Astrocyte (in vitro differentiated cells and primary cell): Measurements from ENCODE around the gene DCC. TPM values are rescaled to one million over a fixed set of nuclear protein-coding genes. Genes with fewer than 3 reads are reported as not detected.

Source experiments
- DNase-seq: peaks from one replicate; pipeline ENCODE4 v3.0.0-alpha.2; 2010; ENCODE audit warnings: low read depth
- FAIRE-seq: peaks from 2 replicates; lab custom pipeline; 2011; peaks lifted over from hg19 to GRCh38; lab: Jason Lieb, UNC
- H2AFZ ChIP-seq: 2 replicates; pipeline ENCODE4 v1.6.0; 2012; ENCODE audit warnings: low read depth, low read length, inconsistent platforms
- H3K27ac ChIP-seq: 2 replicates; pipeline ENCODE4 v1.5.1; 2011; ENCODE audit warnings: low read depth, low read length, inconsistent platforms
- H3K27me3 ChIP-seq: 2 replicates; pipeline ENCODE4 v1.6.0; 2011; ENCODE audit warnings: low read length, inconsistent platforms; ENCODE audit not compliant: insufficient read depth
- H3K36me3 ChIP-seq: 2 replicates; pipeline ENCODE4 v1.5.1; 2011; ENCODE audit warnings: low read length, inconsistent platforms; ENCODE audit not compliant: insufficient read depth
- H3K4me1 ChIP-seq: 2 replicates; pipeline ENCODE4 v1.5.1; 2011; ENCODE audit warnings: low read length, inconsistent platforms; ENCODE audit not compliant: insufficient read depth
- H3K4me2 ChIP-seq: 2 replicates; pipeline ENCODE4 v1.6.0; 2012; ENCODE audit warnings: low read length, inconsistent platforms
- H3K4me3 ChIP-seq: 2 replicates; pipeline ENCODE4 v1.5.1; 2011; ENCODE audit warnings: low read depth, mild to moderate bottlenecking, low read length, inconsistent platforms; ENCODE audit not compliant: insufficient read depth
- H3K79me2 ChIP-seq: 2 replicates; pipeline ENCODE4 v1.6.0; 2012; ENCODE audit warnings: mild to moderate bottlenecking, low read length, inconsistent platforms; ENCODE audit not compliant: insufficient read depth
- H3K9ac ChIP-seq: 2 replicates; pipeline ENCODE4 v1.6.0; 2012; ENCODE audit warnings: mild to moderate bottlenecking, low read length, inconsistent platforms
- H3K9me3 ChIP-seq: 2 replicates; pipeline ENCODE4 v1.5.1; 2012; ENCODE audit warnings: low read depth, mild to moderate bottlenecking, low read length, inconsistent platforms; ENCODE audit not compliant: insufficient read depth
- H4K20me1 ChIP-seq: 2 replicates; pipeline ENCODE4 v1.6.0; 2012; ENCODE audit warnings: low read length, inconsistent platforms; ENCODE audit not compliant: insufficient read depth
- H3K27ac Mint-ChIP-seq: one replicate; pipeline ENCODE4 v1.8.0; 2021; ENCODE audit warnings: mild to moderate bottlenecking, mixed read lengths; ENCODE audit not compliant: unreplicated experiment
- H3K27me3 Mint-ChIP-seq: one replicate; pipeline ENCODE4 v1.8.0; 2021; ENCODE audit warnings: low read depth, mixed read lengths; ENCODE audit not compliant: unreplicated experiment
- H3K36me3 Mint-ChIP-seq: one replicate; pipeline ENCODE4 v1.8.0; 2021; ENCODE audit warnings: low read depth, mixed read lengths; ENCODE audit not compliant: unreplicated experiment
- H3K4me1 Mint-ChIP-seq: one replicate; pipeline ENCODE4 v1.8.0; 2021; ENCODE audit warnings: low read depth, mixed read lengths; ENCODE audit not compliant: unreplicated experiment
- H3K4me3 Mint-ChIP-seq: one replicate; pipeline ENCODE4 v1.8.0; 2021; ENCODE audit warnings: mild to moderate bottlenecking, moderate library complexity, mixed read lengths; ENCODE audit not compliant: unreplicated experiment
- H3K9me3 Mint-ChIP-seq: one replicate; pipeline ENCODE4 v1.8.0; 2021; ENCODE audit warnings: mild to moderate bottlenecking, mixed read lengths; ENCODE audit not compliant: unreplicated experiment
- EZH2 ChIP-seq: IDR thresholded peaks from 2 replicates; pipeline ENCODE4 v1.6.1; 2012; ENCODE audit warnings: mild to moderate bottlenecking, low read length, inconsistent platforms; ENCODE audit not compliant: insufficient read depth
- total RNA-seq: library from RNA; stranded (reverse); gene quantifications from 2 replicates; pipeline ENCODE4 v1.2.1, GENCODE V29; 2021
- TF ChIP-seq, protein P1 (sequence below): IDR thresholded peaks from 2 replicates; pipeline ENCODE4 v1.5.1; 2011; ENCODE audit warnings: low read depth, mild to moderate bottlenecking, inconsistent platforms, low read length, moderate library complexity; ENCODE audit not compliant: insufficient read depth

DCC gene
- total RNA-seq, 1 donor from 2014 or later: 2.6 TPM

DNA sequence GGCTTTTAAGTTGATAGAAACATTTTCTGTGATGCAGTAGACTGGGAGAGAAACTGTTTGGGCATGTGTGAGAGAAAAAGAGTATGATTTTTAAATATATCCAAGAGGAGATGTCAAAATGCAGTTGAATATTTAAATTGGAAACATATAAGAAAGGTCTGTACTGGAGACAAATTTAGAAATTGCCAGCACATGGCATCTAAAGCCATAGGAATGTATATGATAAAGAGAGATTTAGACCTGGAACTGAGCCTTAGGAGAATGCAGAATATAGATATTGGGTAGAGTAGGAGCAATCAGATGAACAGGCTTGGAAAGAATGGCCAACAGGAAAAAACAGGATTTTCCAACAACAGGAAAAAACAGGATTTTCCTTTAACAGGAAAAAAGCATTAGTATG is 1203.7 kb downstream of the DCC start:
- no peak for FAIRE-seq

DNA sequence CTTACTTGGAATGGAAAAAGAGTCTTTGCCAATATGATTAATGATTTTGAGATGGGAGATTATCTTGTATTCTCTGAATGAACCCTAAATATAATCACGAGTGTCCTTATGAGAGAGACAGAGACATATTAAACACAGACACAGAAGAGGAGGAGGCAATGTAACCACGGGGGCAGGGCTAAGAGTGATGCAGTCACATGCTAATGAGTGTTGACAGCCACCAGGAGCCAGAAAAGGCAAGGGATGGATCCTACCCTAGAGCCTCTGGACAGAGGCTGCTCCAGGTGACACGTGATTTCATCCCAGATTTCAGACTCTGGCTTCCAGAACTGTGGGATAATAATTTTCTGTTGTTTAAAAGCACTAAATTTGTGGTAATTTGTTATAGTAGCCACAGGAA is 1204.9 kb downstream of the DCC start:
- no peak overlapping the region for H2AFZ ChIP-seq
- H3K4me1 Mint-ChIP-seq: peaks cover 7% of the 10 kb centered on the region

More for the DNA sequence above, 1203.7 kb downstream of the DCC start:
- Histone ChIP-seq H2AFZ (no peak overlapping the region), H3K4me1 (no peaks in the 10 kb centered on the region), H3K4me2 (no peak overlapping the region), H3K9ac (no peak overlapping the region), H3K4me3 (no peak overlapping the region), H4K20me1 (no peaks in the 10 kb centered on the region), H3K79me2 (no peaks in the 10 kb centered on the region), H3K36me3 (no peaks in the 10 kb centered on the region), H3K9me3 (peaks cover 4% of the 10 kb centered on the region), H3K27me3 (no peaks in the 10 kb centered on the region), H3K27ac (no peak overlapping the region)
- no peaks in the 10 kb centered on the region for H3K27me3 Mint-ChIP-seq
- TF ChIP-seq EZH2: no peak
- TF ChIP-seq, protein P1, sequence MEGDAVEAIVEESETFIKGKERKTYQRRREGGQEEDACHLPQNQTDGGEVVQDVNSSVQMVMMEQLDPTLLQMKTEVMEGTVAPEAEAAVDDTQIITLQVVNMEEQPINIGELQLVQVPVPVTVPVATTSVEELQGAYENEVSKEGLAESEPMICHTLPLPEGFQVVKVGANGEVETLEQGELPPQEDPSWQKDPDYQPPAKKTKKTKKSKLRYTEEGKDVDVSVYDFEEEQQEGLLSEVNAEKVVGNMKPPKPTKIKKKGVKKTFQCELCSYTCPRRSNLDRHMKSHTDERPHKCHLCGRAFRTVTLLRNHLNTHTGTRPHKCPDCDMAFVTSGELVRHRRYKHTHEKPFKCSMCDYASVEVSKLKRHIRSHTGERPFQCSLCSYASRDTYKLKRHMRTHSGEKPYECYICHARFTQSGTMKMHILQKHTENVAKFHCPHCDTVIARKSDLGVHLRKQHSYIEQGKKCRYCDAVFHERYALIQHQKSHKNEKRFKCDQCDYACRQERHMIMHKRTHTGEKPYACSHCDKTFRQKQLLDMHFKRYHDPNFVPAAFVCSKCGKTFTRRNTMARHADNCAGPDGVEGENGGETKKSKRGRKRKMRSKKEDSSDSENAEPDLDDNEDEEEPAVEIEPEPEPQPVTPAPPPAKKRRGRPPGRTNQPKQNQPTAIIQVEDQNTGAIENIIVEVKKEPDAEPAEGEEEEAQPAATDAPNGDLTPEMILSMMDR: no peak
- H3K4me3 Mint-ChIP-seq: no peak overlapping the region
- peaks cover 7% of the 10 kb centered on the region for H3K4me1 Mint-ChIP-seq
- H3K36me3 Mint-ChIP-seq: no peaks in the 10 kb centered on the region
- no peak overlapping the region for H3K27ac Mint-ChIP-seq
- no peaks in the 10 kb centered on the region for H3K9me3 Mint-ChIP-seq
- no peak for DNase-seq

DNA sequence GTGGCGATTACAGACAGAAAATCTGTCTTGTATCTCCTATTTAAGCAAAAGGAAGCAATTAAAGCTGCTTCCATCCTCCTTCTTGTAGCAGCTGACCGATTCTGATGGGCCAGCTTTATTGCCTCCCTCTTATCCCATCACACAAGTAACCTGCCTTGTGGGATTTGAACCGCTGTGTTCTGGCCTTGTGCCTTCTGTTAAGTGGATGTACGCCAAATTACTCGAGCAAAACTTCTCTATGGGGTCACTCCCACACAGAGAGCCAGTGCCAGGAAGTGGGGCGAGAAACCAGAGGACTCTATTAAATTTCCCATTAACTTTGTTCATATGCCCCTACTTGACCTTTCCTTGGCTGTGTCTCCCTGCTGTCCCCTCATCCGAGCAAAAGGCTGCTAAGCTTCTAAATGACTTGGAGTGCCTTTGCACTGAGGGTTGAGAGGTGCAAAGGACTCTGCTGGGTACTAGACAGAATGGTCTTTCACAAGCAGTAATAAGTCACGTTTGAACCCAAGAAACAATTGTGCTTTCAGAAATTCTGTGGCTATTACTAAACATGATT is 1212.0 kb downstream of the DCC start:
- TF ChIP-seq EZH2: no peak
- TF ChIP-seq, protein P1: no peak
- FAIRE-seq: no peak
- Histone ChIP-seq H3K27ac (no peak overlapping the region), H3K27me3 (no peaks in the 10 kb centered on the region), H3K79me2 (no peaks in the 10 kb centered on the region), H2AFZ (no peak overlapping the region), H3K4me2 (no peak overlapping the region), H3K9ac (no peak overlapping the region), H3K4me3 (no peak overlapping the region), H4K20me1 (no peaks in the 10 kb centered on the region), H3K36me3 (no peaks in the 10 kb centered on the region), H3K9me3 (peaks cover 2% of the 10 kb centered on the region), H3K4me1 (no peaks in the 10 kb centered on the region)
- H3K36me3 Mint-ChIP-seq: no peaks in the 10 kb centered on the region
- peaks cover 2% of the 10 kb centered on the region for H3K9me3 Mint-ChIP-seq
- no peaks in the 10 kb centered on the region for H3K4me1 Mint-ChIP-seq
- no peaks in the 10 kb centered on the region for H3K27me3 Mint-ChIP-seq
- DNase-seq: no peak
- no peak overlapping the region for H3K4me3 Mint-ChIP-seq
- no peak overlapping the region for H3K27ac Mint-ChIP-seq

More for the DNA sequence above, 1204.9 kb downstream of the DCC start:
- Mint-ChIP-seq H3K36me3 (no peaks in the 10 kb centered on the region), H3K4me3 (no peak overlapping the region), H3K9me3 (no peaks in the 10 kb centered on the region), H3K27me3 (no peaks in the 10 kb centered on the region), H3K27ac (no peak overlapping the region)
- H3K36me3 ChIP-seq: no peaks in the 10 kb centered on the region
- H3K4me1 ChIP-seq: no peaks in the 10 kb centered on the region
- H3K27ac ChIP-seq: no peak overlapping the region
- H3K9me3 ChIP-seq: peaks cover 4% of the 10 kb centered on the region
- no peak overlapping the region for H3K9ac ChIP-seq
- no peaks in the 10 kb centered on the region for H4K20me1 ChIP-seq
- DNase-seq: no peak
- no peaks in the 10 kb centered on the region for H3K79me2 ChIP-seq
- no peak for FAIRE-seq
- TF ChIP-seq, protein P1: no peak
- TF ChIP-seq EZH2: no peak
- no peak overlapping the region for H3K4me3 ChIP-seq
- H3K4me2 ChIP-seq: no peak overlapping the region
- no peaks in the 10 kb centered on the region for H3K27me3 ChIP-seq
